ENCODE measurements around the gene SEMA5A.

GRCh38 chr5:9445826-9446388 lies 100.0 kb downstream of the SEMA5A start:
- TF ChIP-seq EZH2 (IDR thresholded peaks at IDR 0.05; ENCODE audit: insufficient read depth, low read length) (no peak), CTCF (IDR thresholded peaks at IDR 0.05; ENCODE audit: insufficient read depth, low read depth, low read length) (no peak)

Measured in astrocyte (in vitro differentiated cells and primary cell).